H7 (cell line): ENCODE measurements around the gene HAUS7. TPM values are rescaled to one million over a fixed set of nuclear protein-coding genes. Genes with fewer than 3 reads are reported as not detected.
A peak's percentile ranks its signal among the peaks of the same experiment; 100 is the strongest.

Experiments used
- DNase-seq: peaks from one replicate; pipeline ENCODE4 v3.0.0; 2012
- H3K27me3 ChIP-seq: 2 replicates; pipeline ENCODE4 v1.6.0; 2011; ENCODE audit warnings: mild to moderate bottlenecking, low read length; ENCODE audit not compliant: control insufficient read depth, insufficient read depth
- H3K36me3 ChIP-seq: replicated peaks from 2 replicates; pipeline ENCODE4 v1.5.1; 2011; ENCODE audit warnings: low read length; ENCODE audit not compliant: control insufficient read depth, insufficient read depth
- H3K4me3 ChIP-seq: 2 replicates; pipeline ENCODE4 v1.5.1; 2011; ENCODE audit warnings: low read depth, mild to moderate bottlenecking, control low read depth, low read length, moderate library complexity; ENCODE audit not compliant: insufficient read depth
- total RNA-seq: library from RNA; depleted of rRNA; stranded (reverse); fragments of >200 nt; shearing (Covaris generic); gene quantifications from 2 replicates; pipeline ENCODE4 v1.2.3, GENCODE V29; 2014

Gene HAUS7
- total RNA-seq, 1 experiment from 2014 or later: 47.2 TPM

DNA sequence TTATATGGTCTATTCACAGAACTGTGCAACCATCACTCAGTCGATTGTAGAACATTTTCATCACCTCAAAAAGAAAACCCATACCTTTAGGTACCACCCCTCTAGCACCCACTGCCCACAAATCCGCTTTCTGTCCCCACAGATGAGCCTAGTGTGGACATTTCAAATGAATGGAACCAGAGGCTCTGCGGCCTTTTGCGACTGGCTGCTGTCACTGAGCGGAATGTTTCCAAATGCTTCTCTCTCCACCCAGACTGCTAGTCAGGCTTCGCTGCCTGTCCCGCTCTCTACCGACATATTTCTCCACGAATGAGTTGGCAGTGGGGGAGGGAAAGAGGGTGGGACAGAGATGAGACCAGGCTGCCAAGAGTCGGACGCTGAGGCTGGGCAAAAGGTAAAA, 22.7 kb upstream of the HAUS7 start:
- no peaks in the 10 kb centered on the region for H3K27me3 ChIP-seq
- no peaks in the 10 kb centered on the region for H3K36me3 ChIP-seq
- no peak for DNase-seq
- no peak overlapping the region for H3K4me3 ChIP-seq

GRCh38 chrX:153492543-153492942, 22.2 kb upstream of the HAUS7 start:
- DNase-seq: no peak
- Histone ChIP-seq H3K27me3 (no peaks in the 10 kb centered on the region), H3K4me3 (no peak overlapping the region), H3K36me3 (no peaks in the 10 kb centered on the region)

DNA sequence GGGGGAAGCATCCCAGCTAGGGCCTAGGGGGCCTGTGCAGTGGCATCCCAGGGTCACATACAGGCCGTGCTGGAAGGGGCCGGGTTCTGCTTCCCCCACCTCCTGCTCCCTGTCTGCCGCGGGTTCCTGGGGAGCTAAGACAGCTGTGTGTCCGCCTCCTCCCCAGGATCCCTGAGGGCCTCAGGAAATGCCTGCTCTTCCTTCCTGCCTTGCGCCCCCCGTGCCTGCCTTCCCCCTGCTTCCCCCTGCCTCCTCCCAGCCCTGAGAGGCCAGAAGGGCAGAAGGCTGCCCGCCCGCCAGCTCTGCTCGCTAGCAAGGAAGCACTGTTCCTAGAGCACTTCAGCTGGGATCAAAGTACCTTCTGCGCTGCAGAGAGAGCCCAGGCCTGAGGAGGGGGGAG, 21.5 kb upstream of the HAUS7 start:
- H3K4me3 ChIP-seq: no peak overlapping the region
- H3K27me3 ChIP-seq: no peaks in the 10 kb centered on the region
- no peak for DNase-seq
- H3K36me3 ChIP-seq: no peaks in the 10 kb centered on the region

- Histone ChIP-seq H3K4me3 (no peak overlapping the region), H3K27me3 (no peaks in the 10 kb centered on the region), H3K36me3 (no peaks in the 10 kb centered on the region)
- no peak for DNase-seq
These were observed 21.1 kb upstream of the HAUS7 start for GRCh38 chrX:153491351-153491914.

DNA sequence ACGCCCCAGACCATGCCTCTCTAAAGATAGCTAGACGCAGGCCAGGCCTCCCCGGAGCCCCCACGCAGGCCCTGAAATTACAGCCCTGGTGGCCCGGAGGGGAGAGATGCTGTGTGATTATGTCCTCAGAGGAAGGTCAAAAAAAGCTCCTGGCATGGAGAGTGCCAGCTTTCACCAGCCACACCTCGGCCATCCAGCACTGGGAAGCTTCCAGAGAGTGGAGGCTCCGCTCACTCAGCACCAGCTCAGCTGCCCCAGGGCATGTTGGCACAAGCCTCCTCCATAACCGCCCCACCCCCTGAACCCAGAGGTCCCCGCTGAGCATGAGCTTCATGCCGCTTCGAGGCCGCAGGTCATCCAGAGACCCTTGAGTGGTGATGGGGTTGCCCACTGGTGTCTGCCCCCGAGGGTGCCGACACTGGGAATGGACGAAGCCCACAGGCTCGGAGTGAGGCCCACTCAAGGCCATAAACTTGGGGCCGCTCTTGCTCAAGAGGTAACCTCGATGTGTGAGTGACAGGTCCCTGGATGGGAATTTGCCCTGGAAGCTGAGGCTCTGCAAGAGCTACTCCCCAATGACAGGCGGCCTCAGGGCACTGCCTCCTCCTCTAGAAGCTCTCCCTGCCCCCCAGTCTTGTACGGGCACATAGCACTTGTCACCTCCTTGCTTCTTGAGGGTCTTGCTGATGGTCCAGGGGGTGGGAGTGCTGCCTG, 20.0 kb upstream of the HAUS7 start:
- H3K4me3 ChIP-seq: no peak overlapping the region
- DNase-seq: no peak
- no peaks in the 10 kb centered on the region for H3K27me3 ChIP-seq
- no peaks in the 10 kb centered on the region for H3K36me3 ChIP-seq

DNA sequence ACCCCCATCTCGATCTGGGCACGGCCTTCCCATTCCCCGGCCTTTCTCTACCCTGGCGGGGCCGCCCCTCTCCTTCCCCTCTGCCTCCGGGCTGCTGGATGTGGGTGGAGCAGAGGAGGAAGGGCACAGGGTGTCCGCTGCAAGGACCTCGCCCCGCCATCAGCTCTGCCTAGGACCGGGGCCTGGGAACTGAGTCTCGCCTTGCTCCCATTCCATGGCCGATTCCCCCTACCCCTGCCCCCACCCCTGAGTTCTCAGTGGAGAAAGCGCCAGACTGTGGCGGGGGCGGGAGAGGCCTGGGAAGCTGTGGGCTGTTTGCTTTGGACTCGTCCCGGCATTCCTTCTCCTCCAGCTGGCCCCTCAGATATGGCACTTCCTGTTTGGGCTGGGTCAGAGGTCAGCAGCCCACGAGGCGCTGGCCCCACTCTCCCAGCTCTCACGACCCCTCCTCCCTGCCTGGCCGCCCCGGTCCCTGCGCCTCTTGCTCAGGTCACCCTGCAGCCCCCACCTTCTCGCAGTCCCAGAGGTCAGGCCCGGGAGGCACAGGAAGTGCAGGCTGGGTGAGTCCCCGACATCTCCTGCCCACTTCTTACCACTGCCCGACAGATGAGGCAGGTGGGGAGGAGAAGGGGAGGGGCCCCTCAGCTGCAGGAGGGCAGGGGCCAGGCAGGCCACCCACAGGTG, 18.0 kb upstream of the HAUS7 start:
- Histone ChIP-seq H3K27me3 (no peaks in the 10 kb centered on the region), H3K36me3 (no peaks in the 10 kb centered on the region), H3K4me3 (no peak overlapping the region)
- no peak for DNase-seq

- H3K27me3 ChIP-seq: no peaks in the 10 kb centered on the region
- H3K36me3 ChIP-seq: no peaks in the 10 kb centered on the region
- DNase-seq: no peak
- no peak overlapping the region for H3K4me3 ChIP-seq
These were observed 17.3 kb upstream of the HAUS7 start for GRCh38 chrX:153487590-153488071.

DNA sequence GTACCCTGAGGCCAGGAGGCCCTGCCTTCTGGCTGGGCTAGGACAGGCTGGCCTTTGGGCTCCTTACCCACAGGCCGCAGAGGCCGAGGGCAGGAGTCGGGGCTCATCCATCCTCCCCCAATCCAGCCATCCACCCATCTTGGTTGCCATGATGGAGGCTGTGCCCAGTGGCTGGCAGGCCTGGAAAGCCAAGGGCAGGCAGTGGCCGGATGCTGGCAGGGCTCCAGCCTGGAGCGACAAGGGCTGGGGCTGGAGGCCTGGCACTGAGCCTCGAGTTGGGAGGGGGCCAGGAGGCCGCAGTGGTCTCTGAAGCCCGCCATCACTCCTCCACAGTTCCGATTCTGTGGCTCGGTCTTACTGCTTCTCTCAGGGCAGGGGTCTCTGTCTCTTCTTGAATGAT, 15.8 kb upstream of the HAUS7 start:
- H3K4me3 ChIP-seq: no peak overlapping the region
- H3K36me3 ChIP-seq: no peaks in the 10 kb centered on the region
- no peak for DNase-seq
- H3K27me3 ChIP-seq: no peaks in the 10 kb centered on the region

DNA sequence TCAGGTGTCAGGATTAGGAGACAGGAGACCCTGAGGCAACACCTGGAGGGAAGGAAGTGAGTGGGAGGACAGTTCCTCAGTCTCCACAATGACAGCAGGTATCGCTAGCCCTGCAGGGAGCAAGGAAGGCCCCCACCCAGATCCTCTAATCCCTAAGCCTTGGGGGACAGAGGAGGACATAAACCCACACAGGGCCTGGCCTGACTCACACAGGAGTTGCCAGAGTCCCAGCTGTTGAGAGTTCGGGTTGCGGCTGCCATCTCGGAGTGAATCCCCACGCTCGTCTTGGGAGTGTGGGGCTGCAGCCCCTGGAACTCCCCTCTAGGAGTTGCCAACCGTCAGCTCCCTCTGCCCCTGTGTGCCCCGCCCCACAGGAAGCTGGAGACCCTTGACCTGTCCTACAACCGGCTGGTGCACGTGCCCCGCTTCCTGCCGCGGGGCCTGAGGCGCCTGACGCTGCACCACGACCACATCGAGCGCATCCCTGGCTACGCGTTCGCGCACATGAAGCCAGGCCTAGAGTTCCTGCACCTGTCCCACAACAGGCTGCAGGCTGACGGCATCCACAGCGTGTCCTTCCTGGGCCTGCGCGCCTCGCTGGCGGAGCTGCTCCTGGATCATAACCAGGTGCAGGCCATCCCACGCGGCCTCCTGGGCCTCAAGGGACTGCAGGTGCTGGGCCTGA, 15.2 kb upstream of the HAUS7 start:
- no peak for DNase-seq
- Histone ChIP-seq H3K27me3 (no peaks in the 10 kb centered on the region), H3K4me3 (no peak overlapping the region), H3K36me3 (no peaks in the 10 kb centered on the region)

GRCh38 chrX:153482376-153483015, 12.1 kb upstream of the HAUS7 start:
- Histone ChIP-seq H3K36me3 (no peaks in the 10 kb centered on the region), H3K4me3 (no peak overlapping the region)

GRCh38 chrX:153481043-153481442, 10.7 kb upstream of the HAUS7 start:
- H3K27me3 ChIP-seq: peaks cover 4% of the 10 kb centered on the region; the same call in 1 of the 2 replicates
- no peak overlapping the region for H3K4me3 ChIP-seq
- no peak for DNase-seq
- H3K36me3 ChIP-seq: no peaks in the 10 kb centered on the region

More at GRCh38 chrX:153482376-153483015, 12.1 kb upstream of the HAUS7 start:
- no peaks in the 10 kb centered on the region for H3K27me3 ChIP-seq
- DNase-seq: peak; percentile 78

DNA sequence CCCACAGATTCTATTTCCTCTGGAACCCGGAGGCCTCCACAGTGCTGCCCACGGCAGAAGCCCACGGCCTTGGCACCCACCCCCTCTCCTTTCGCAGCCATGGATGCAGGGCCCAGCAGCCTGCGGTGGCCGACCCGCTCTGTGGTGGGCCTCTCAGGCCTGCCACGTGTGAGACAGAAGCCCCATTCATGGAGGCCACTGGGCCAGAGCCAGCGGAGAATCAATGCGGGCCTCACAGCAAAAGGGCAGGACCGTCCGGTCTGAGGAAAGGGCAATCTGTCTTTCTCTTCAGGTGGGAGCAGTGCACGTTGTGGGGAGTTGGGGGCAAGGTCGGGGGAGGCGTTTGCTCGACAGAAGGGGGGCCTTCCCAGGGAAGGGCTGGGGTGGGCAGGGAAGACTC, 8.4 kb upstream of the HAUS7 start:
- DNase-seq: peak; percentile 57
- Histone ChIP-seq H3K4me3 (no peak overlapping the region), H3K36me3 (no peaks in the 10 kb centered on the region), H3K27me3 (peaks cover 19% of the 10 kb centered on the region)

DNA sequence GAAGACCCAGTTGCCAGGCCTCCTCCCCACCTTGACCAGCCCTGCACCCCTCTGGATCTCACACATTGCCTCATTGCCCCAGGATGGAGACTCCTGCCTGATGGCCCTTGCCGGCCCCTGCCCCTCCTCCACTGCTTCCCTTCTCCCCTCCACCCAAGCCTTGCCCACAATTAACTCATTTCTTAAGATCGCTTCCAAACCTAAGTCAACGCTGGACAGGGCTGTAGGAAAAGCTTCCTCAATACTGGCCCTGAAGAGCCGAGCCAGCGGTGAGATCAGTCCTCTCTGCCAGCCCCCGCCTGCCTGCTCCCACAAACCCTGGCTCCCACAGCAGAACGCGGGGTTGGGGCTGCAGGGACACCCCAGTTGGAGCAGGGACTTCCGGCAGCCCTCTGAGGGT, 7.5 kb upstream of the HAUS7 start:
- H3K4me3 ChIP-seq: no peak overlapping the region
- no peak for DNase-seq
- H3K27me3 ChIP-seq: peaks cover 19% of the 10 kb centered on the region
- no peaks in the 10 kb centered on the region for H3K36me3 ChIP-seq

DNA sequence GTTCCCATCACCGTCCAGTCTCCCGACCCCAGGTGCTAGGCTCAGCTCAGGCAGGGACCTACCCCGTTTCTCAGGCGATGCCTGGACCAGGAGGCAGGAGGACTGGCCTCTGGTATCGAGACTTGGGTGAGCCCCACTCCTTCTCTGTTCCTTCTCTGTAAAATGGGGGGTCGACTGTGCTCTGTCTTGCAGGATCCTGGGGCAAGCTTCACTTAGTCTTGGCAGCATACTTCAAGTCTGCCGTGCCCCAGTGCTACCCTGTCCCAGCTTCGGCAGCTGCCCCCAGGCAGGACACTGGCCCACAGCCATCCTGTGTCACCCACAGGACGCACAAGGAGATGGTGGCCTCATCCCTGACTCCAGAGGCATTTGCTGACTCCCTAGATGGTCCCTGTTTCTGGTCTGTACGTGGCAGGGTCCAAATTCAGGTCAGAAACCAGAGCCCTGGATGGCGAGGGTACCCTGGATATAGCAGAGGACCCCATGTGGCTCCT, 7.0 kb upstream of the HAUS7 start:
- H3K36me3 ChIP-seq: no peaks in the 10 kb centered on the region
- peaks cover 19% of the 10 kb centered on the region for H3K27me3 ChIP-seq
- no peak overlapping the region for H3K4me3 ChIP-seq
- DNase-seq: no peak
